Occipital lobe (tissue), 2 donors: ENCODE measurements around the gene FAM161B. TPM values are rescaled to one million over a fixed set of nuclear protein-coding genes. Genes with fewer than 3 reads are reported as not detected.
A peak's percentile ranks its signal among the peaks of the same experiment; 100 is the strongest.
"Not testable (repeated sequence)": the region's sequence is repeated elsewhere in the genome, so short reads cannot be mapped to it uniquely, and the experiment has no call there.

ENCODE experiments used
- DNase-seq: peaks from one replicate; lab custom pipeline; 2025; lab: John Stamatoyannopoulos, UW
- total RNA-seq: library from RNA; depleted of rRNA; stranded (reverse); fragments of >200 nt; gene quantifications from one replicate; pipeline ENCODE4 v1.2.3, GENCODE V29; 2014

The FAM161B gene
- 19.3 TPM for total RNA-seq

GRCh38 chr14:73949752-73950734, at the start of gene FAM161B, which contains the start of gene COQ6:
TSS of gene FAM161B (minus strand) at chr14:73950094. CDS start at chr14:73950026, 68 bp downstream.
TSS of gene COQ6 (plus strand) at chr14:73950302. CDS start at chr14:73950333, 31 bp downstream.
- peak; percentile 95 for DNase-seq

- no peak for DNase-seq
Measured at GRCh38 chr14:73998726-73999125, 48.8 kb upstream of the FAM161B start.

GRCh38 chr14:73997944-73998447, 48.1 kb upstream of the FAM161B start:
- no peak for DNase-seq

GRCh38 chr14:73997108-73997943, 47.4 kb upstream of the FAM161B start:
- DNase-seq: no peak

GRCh38 chr14:73996731-73997107, 46.8 kb upstream of the FAM161B start:
- no peak for DNase-seq

GRCh38 chr14:73995977-73996378, 46.1 kb upstream of the FAM161B start:
- no peak for DNase-seq

- not testable (repeated sequence) for DNase-seq
Measured at GRCh38 chr14:73994926-73995325, 45.0 kb upstream of the FAM161B start.

GRCh38 chr14:73991092-73991491, 41.2 kb upstream of the FAM161B start:
- no peak for DNase-seq

GRCh38 chr14:73988656-73989055, 38.8 kb upstream of the FAM161B start:
- DNase-seq: not testable (repeated sequence)

GRCh38 chr14:73988065-73988464, 38.2 kb upstream of the FAM161B start:
- DNase-seq: no peak

- no peak for DNase-seq
Measured at GRCh38 chr14:73977896-73978295, 28.0 kb upstream of the FAM161B start.

GRCh38 chr14:73976125-73976524, 26.2 kb upstream of the FAM161B start:
- DNase-seq: no peak

- no peak for DNase-seq
Measured at GRCh38 chr14:73973497-73973896, 23.6 kb upstream of the FAM161B start.

- no peak for DNase-seq
Measured at GRCh38 chr14:73968885-73969284, 19.0 kb upstream of the FAM161B start.

GRCh38 chr14:73965216-73965615, 15.3 kb upstream of the FAM161B start:
- DNase-seq: no peak

- no peak for DNase-seq
Measured at GRCh38 chr14:73961192-73961591, 11.3 kb upstream of the FAM161B start.

- DNase-seq: no peak
Measured at GRCh38 chr14:73958591-73958990, 8.7 kb upstream of the FAM161B start.

- DNase-seq: no peak
Measured at GRCh38 chr14:73955674-73956073, 5.8 kb upstream of the FAM161B start.

- DNase-seq: no peak
Measured at GRCh38 chr14:73953731-73954130, 3.8 kb upstream of the FAM161B start.

GRCh38 chr14:73945159-73945670, 4.7 kb downstream of the FAM161B start:
- no peak for DNase-seq

GRCh38 chr14:73944432-73945158, 5.3 kb downstream of the FAM161B start:
- no peak for DNase-seq
